Glomerular visceral epithelial cell (primary cell): ENCODE results near the gene ADGRG6.
"Not testable (repeated sequence)": the region's sequence is repeated elsewhere in the genome, so short reads cannot be mapped to it uniquely, and the experiment has no call there.

Experiments
- DNase-seq: peaks from one replicate; pipeline ENCODE4 v3.0.0-alpha.2; 2016; ENCODE audit errors: extremely low spot score

Gene ADGRG6

DNA sequence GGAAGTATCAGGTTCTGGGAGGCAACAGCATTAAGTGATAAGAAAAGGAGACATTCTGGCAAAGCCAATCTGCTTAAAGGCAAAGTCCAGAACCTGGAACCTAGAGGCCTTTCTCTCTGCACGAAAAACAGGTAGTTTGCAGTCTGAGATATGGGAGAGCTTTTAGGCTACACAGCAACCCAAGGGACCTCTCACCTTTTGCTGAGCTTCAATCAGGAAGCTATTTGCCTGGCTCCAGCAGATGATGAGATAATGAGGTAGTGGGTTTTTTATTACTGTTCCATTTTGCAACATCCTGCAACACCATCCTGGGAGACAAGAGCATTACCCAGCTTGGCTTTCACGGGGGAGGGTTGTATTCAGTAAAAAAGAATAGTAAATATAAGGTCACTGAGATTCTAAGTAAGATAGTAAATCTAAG lies 143.1 kb downstream of the ADGRG6 start:
- no peak for DNase-seq

DNA sequence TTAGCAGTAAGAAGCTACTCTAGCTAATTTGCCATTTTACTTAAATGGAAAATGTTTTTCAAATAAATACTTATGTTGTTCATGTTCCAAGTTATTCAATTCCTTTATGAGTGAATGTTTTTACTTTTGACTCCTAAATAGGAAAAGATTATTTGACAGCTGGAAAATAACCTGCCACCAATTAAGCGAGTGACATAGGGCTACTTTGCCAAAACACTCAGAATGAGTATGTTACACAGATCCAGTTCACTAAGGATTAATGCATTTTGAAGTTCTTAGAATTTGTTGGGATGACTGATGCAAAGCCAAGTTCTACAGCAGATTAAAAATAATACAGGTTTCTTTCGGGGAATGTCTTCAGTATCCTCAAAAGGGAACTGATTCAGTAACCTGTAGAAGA lies 144.4 kb downstream of the ADGRG6 start:
- no peak for DNase-seq

- DNase-seq = no peak
These were observed 144.8 kb downstream of the ADGRG6 start for GRCh38 chr6:142446576-142446975.

- no peak for DNase-seq
These were observed 146.4 kb downstream of the ADGRG6 start for GRCh38 chr6:142448091-142448729.

DNA sequence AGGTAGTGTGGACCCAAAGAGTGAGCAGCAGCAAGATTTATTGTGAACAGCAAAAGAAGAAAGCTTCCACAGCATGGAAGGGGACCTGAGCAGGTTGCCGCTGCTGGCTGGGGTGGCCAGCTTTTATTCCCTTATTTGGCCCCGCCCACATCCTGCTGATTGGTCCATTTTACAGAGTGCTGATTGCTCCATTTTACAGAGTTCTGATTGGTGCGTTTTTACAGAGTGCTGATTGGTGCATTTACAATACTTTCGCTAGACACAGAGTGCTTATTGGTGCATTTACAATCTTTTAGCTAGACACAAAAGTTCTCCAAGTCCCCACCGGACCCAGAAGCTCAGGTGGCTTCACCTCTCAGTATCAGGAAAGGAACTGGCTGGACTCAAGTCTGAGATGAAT lies 149.0 kb downstream of the ADGRG6 start:
- DNase-seq = not testable (repeated sequence)

DNA sequence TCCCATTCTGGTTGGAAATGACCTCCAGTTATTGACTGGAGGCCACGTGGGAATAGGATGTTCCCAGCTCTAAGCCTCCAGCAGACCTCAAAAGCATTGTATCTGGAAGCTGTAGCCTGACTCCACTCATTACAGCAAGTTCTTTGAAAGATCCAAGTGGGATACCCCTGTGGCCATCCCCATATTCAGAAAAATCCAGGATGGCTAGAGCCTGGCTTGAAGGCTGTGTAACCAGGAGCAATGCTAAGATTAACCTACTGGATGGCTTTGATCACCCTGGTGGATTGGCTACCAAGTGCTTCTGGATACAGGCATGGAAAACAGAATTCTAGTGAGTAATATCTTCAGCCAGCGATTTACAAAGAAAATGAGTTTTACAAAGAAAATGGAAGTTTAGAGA lies 151.2 kb downstream of the ADGRG6 start:
- DNase-seq = no peak

DNA sequence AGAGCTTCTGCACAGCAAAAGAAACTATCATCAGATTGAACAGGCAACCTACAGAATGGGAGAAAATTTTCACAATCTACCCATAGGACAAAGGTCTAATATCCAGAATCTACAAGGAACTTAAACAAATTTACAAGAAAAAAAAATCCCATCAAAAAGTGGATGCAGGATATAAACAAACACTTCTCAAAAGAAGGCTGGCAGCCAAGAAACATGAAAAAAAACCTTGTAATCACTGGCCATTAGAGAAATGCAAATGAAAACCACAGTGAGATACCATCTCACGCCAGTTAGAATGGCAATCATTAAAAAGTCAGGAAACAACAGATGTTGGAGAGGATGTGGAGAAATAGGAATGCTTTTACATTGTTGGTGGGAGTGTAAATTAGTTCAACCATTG lies 152.4 kb downstream of the ADGRG6 start:
- not testable (repeated sequence) for DNase-seq

DNA sequence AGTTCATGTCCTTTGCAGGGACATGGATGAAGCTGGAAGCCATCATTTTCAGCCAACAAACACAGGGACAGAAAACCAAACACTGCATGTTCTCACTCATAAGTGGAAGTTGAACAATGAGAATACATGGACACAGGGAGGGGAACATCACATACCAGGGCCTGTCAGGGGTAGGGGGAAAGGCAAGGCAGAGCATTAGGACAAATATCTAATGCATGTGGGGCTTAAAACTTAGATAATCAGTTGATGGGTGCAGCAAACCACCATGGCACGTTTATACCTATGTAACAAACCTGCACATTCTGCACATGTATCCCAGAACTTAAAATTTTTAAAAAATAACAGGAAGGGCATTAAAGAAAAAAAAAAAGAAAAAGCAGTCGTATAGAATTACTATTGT lies 153.0 kb downstream of the ADGRG6 start:
- not testable (repeated sequence) for DNase-seq

GRCh38 chr6:142455957-142456589 lies 154.3 kb downstream of the ADGRG6 start:
- DNase-seq = no peak

GRCh38 chr6:142457638-142458406 lies 156.0 kb downstream of the ADGRG6 start:
- no peak for DNase-seq

DNA sequence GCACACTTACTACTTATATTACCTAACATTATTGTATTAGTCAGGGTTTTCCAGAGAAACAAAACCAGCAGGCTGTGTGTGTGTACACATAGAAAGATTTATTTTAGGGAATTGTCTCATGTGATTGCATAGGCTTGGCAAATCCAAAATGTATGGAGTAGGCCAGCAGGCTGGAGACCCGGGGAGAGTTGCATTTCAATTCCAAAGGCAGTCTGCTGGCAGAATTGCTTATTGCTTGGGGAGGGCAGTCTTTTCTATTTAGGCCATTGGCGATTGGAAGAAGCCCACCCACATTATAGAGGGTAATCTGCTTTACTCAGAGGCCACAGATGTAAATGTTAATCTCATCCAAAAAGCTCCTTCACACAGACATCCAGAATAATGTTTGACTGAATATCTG lies 157.0 kb downstream of the ADGRG6 start:
- no peak for DNase-seq

GRCh38 chr6:142459271-142459670 lies 157.5 kb downstream of the ADGRG6 start:
- DNase-seq = no peak

DNA sequence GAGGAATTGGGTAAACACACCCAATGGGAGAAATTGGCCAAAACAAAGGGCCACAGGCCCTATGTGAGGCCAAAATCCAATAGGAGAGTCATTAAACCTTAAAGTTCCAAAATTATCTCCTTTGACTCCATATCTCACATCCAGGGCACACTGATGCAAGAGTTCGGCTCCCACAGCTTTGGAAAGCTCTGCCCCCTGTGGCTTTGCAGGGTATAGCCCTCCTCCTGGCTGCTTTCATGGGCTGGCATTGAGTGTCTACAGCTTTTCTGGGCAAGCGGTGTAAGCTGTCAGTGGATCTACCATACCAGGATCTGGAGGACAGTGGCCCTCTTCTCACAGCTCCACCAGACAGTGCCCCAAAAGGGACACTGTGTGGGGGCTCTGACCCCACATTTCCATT lies 160.5 kb downstream of the ADGRG6 start:
- no peak for DNase-seq

- no peak for DNase-seq
These were observed 162.2 kb downstream of the ADGRG6 start for GRCh38 chr6:142463988-142464387.

DNA sequence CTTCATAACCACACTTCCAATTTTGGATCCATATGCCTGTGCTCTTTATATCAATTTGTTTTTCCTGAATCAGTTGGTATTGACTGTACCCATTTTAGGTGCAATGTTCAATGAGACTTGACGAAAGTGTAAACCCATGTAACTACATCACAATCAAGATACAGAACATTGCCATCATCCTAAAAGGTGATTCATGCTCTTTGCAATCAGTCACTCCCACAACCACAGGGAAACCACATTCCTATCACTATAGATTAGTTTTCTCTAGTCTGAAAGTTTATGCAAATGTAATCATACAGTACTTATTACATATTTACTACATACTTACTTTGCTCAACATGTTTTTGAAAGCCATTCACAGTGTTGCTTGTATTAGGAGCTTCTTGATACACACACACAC lies 167.4 kb downstream of the ADGRG6 start:
- no peak for DNase-seq

DNA sequence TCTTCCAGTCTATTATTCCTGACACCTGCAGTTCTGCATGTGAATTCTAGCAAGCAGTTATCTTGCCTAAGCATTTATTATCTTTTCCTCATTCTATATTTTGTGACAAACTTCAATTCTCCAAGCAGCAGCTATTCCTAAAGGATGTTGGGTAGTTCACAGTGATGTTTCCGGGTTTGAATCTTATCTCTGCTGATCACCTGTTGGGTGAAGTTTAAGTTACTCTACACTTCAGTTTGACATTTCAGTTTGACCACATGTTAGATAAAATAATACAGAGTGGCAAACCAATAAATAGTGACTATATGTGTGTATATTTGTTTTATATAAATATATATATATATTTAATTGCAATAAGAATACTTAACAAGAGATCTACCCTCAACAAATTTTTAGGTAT lies 168.6 kb downstream of the ADGRG6 start:
- no peak for DNase-seq

DNA sequence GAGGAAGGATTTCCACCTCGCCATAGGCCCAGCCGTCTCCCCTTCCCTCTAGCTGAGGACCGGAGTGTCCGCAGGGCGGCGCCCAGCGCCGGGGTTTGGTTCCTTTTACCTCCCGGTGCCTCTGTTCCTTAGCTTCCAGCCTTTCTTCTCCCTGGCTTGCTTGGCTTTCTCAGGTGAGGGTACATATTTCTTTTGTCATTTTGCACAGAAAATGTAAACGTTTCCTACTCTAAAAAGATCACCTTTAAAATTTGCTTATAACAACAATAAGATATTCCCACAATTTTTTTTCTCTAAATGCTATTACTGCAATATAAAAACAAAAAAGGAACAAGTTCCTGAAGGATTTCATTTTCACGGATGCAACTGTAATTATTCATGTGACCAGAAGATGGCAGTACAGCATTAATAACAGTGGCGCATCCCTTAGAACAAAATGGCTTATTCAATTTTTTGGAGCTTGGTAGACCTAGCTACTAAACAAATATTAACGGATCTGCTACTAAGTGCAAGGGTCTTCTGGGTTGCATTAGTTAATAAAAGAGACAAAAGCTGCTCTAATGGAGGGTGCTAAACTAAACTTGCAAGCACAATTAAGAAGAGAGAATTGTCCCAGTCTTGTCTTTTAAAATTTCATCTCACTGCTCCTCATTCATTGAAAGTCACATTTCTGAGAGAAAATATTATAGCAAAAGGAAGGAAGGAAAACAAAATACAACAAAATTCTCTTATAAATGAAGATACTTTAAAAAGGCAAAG lies 172.9 kb downstream of the ADGRG6 start:
- DNase-seq = peak; percentile 80

DNA sequence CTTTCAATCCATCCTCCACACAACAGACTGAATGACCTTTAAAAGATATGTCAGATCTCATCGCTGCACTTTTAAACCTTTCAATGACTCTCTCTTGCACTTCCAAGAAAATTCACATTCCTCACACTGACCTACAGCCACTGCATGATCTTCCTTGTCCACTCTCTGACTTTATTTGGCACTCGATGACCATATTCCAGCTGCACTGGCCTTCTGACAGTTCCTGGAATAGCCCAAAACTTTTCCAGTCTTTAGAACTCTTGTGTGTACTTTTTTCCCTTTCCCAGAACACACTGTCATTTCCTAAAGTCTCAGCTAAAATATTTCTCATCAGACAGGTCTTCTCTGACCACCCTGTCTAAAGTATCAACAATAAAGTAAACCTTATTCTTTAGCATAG lies 174.6 kb downstream of the ADGRG6 start:
- DNase-seq = no peak

DNA sequence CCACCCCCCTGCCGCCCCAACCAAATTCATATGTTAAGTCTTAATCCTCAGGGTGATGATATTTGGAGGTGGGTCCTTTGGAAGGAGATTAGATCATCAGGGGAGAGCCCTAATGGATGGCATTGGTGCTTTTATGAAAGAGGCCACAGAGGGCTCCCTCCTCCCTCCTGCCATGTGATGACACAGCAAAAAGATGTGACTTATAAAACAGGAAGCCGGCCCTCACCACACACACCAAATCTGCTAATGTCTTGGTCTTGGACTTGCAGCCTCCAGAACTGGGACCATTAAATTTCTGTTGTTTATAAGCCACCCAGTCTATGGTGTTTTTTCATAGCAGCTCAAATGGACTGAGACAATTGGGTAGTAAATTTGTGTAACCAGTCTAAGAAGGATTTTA lies 176.3 kb downstream of the ADGRG6 start:
- DNase-seq = peak; percentile 27

DNA sequence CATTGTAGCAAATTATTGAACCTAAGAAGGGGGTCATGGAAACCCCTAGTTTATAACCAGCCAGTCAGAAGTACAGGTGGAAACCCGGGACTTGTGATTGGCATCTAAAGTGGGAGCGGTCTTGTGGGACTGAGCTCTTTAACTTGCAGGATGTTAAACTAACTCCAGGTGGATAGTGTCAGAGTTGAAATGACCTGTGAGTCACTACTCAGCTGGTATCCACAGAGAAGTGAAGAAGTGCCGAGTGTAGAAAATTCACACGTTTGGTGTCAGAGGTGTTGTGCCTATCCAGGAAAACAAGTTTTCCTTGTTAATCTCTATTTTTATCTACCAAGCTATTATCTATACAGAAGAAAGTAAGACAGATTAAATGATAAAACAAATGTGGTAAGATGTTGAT lies 179.7 kb downstream of the ADGRG6 start:
- no peak for DNase-seq

- no peak for DNase-seq
These were observed 180.4 kb downstream of the ADGRG6 start for GRCh38 chr6:142482249-142482648.

DNA sequence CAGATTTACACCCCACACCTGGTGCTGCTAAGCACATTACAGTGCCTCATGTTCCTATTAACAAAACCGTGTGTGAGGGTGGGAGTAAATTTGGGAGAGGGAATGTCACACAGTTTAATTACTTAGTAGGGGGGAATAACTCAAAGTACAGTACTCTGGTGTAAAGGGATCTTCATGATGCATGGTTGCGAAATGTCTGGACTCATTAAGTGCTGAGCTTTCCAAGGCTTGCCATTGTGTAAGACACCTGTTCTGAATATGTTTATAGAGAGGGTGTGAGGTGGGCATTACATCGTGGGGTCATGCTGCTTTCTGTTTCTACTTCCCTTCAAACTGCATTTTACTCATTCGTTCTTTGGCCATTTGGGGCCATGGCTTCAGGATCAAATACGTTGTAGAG lies 181.2 kb downstream of the ADGRG6 start:
- DNase-seq = no peak
